ENCODE measurements around the gene RIMBP2. TPM values are rescaled to one million over a fixed set of nuclear protein-coding genes. Genes with fewer than 3 reads are reported as not detected.

The RIMBP2 gene
- total RNA-seq, 2 experiments from 2014 or later = not detected

DNA sequence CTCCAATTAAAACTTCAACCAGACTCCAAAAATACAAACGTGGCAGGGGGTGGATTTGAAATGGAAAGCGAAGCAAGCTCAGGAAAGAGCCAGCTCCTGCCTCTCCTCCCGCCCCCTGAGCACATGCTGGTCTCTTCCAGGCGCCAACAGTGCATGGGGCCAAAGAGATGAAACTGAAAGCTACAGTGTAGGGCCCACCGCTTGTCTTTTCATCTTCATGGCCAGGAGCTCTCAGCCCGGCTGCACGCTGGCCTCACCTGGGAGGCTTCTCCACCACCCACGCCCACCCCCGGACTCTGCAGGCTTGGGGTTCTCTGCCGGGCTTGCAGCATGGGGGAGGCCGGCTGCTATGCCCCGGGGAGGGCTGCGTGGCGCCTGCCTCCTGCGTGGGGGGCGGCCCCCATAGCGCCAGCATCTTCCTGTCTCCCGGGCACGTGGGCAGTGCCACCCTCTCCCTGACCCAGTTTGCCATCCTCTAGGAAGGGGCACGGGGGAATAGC, 2.0 kb downstream of the RIMBP2 start:
- Mint-ChIP-seq H3K27ac (no peak overlapping the region), H3K27me3 (peaks cover 76% of the 10 kb centered on the region), H3K4me1 (ENCODE audit: low read depth) (no peaks in the 10 kb centered on the region), H3K36me3 (ENCODE audit: low read depth) (no peaks in the 10 kb centered on the region), H3K4me3 (no peak overlapping the region), H3K9me3 (no peaks in the 10 kb centered on the region)
- H3K4me3 ChIP-seq (ENCODE audit: low read length) = no peak overlapping the region
- intact Hi-C loops (cut with DNase I, micrococcal nuclease) = no loop called here
- DNase-seq (no peak), ATAC-seq (ENCODE audit: poor library complexity) (no peak)
- CTCF ChIA-PET = no interaction called here
- POLR2A ChIA-PET = no interaction called here
- H3K27ac ChIP-seq (ENCODE audit: low read depth in 1 of 2, low read length in 2 of 2) = no peak overlapping the region
- TF ChIP-seq, protein P1, sequence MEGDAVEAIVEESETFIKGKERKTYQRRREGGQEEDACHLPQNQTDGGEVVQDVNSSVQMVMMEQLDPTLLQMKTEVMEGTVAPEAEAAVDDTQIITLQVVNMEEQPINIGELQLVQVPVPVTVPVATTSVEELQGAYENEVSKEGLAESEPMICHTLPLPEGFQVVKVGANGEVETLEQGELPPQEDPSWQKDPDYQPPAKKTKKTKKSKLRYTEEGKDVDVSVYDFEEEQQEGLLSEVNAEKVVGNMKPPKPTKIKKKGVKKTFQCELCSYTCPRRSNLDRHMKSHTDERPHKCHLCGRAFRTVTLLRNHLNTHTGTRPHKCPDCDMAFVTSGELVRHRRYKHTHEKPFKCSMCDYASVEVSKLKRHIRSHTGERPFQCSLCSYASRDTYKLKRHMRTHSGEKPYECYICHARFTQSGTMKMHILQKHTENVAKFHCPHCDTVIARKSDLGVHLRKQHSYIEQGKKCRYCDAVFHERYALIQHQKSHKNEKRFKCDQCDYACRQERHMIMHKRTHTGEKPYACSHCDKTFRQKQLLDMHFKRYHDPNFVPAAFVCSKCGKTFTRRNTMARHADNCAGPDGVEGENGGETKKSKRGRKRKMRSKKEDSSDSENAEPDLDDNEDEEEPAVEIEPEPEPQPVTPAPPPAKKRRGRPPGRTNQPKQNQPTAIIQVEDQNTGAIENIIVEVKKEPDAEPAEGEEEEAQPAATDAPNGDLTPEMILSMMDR (IDR thresholded peaks at IDR 0.05) = no peak
- peaks cover 0 to 35% of the 10 kb centered on the region in 2 experiments for H3K9me3 ChIP-seq (ENCODE audit: control insufficient read depth in 1 of 2, insufficient read depth in 1 of 2, low read length in 2 of 2)
- no peaks in the 10 kb centered on the region for H3K36me3 ChIP-seq (ENCODE audit: insufficient read depth, low read length)
- H3K4me1 ChIP-seq (ENCODE audit: insufficient read depth, low read length) = peaks cover 15% of the 10 kb centered on the region
- peaks cover 43 to 60% of the 10 kb centered on the region in 2 experiments for H3K27me3 ChIP-seq (ENCODE audit: control insufficient read depth in 1 of 2, insufficient read depth in 2 of 2, low read length in 2 of 2)

DNA sequence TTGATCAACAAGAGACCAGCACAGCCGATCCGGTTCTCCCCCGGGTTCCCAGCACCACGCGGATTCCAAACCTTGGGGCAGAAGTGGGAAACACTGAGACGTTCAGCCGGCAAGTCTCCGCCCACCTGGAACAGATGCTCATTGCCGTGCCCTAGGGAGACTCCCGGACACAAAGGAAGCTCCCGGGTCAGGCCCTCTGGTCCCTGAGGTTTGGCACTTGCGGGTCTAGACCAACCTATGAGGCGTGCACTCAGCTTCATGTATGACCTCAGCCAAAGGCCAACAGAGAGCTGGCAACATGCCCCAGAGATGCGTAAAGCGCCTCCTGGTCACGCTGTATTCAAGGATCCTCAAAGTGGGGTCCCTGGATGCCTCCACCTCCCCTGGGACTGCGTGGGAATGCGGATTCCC, 2.5 kb downstream of the RIMBP2 start:
- no peak overlapping the region for H3K4me3 Mint-ChIP-seq
- TF ChIP-seq, protein P1 (IDR thresholded peaks at IDR 0.05) = no peak
- Histone ChIP-seq H3K27me3 (ENCODE audit: control insufficient read depth in 1 of 2, insufficient read depth in 2 of 2, low read length in 2 of 2) (peaks cover 43 to 59% of the 10 kb centered on the region in 2 experiments), H3K36me3 (ENCODE audit: insufficient read depth, low read length) (no peaks in the 10 kb centered on the region), H3K4me1 (ENCODE audit: insufficient read depth, low read length) (peaks cover 15% of the 10 kb centered on the region), H3K4me3 (ENCODE audit: low read length) (no peak overlapping the region), H3K9me3 (ENCODE audit: control insufficient read depth in 1 of 2, insufficient read depth in 1 of 2, low read length in 2 of 2) (peaks cover 0 to 35% of the 10 kb centered on the region in 2 experiments), H3K27ac (ENCODE audit: low read depth in 1 of 2, low read length in 2 of 2) (no peak overlapping the region)
- intact Hi-C loops (cut with DNase I, micrococcal nuclease) = no loop called here
- H3K27ac Mint-ChIP-seq = no peak overlapping the region
- H3K9me3 Mint-ChIP-seq = no peaks in the 10 kb centered on the region
- no peaks in the 10 kb centered on the region for H3K4me1 Mint-ChIP-seq (ENCODE audit: low read depth)
- DNase-seq = no peak
- ChIA-PET POLR2A (no interaction called here), CTCF (no interaction called here)
- ATAC-seq (ENCODE audit: poor library complexity) = no peak
- H3K27me3 Mint-ChIP-seq = peaks cover 73% of the 10 kb centered on the region
- H3K36me3 Mint-ChIP-seq (ENCODE audit: low read depth) = no peaks in the 10 kb centered on the region

DNA sequence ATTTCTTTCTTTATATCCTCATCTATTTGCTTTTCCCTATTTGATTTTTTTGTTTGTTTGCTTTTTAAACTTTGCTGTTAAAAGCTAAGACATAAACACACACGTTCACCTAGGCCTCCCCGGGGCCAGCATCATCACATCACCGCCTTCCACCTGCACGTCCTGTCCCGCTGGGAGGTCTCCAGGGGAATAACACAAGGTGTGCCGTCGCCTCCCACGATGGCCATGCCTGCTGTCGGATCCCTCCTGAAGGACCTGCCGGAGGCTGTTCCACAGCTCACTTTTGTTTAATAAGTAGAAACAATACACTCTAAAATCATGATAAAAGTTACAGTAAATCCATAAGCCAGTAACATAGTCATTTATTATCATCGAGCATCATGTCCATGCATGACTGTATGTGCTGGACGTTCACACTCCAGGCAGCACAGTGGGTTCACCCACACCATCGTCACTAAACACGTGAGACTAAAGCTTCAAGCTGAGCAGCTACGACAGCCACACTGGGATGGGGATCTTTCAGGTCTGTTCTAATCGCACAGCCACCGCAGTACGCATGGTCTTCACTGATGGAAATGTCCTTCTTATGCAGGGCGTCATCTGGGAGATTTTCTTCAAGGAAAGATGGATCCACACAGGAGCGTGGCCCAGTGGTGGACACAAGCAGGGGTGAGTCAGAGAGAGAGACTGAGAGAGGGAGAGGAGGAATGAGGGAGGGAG, 3.6 kb downstream of the RIMBP2 start:
- Mint-ChIP-seq H3K27me3 (peaks cover 70% of the 10 kb centered on the region), H3K4me3 (no peak overlapping the region), H3K36me3 (ENCODE audit: low read depth) (no peaks in the 10 kb centered on the region), H3K4me1 (ENCODE audit: low read depth) (no peaks in the 10 kb centered on the region), H3K9me3 (no peaks in the 10 kb centered on the region), H3K27ac (no peak overlapping the region)
- peaks cover 40 to 49% of the 10 kb centered on the region in 2 experiments for H3K27me3 ChIP-seq (ENCODE audit: control insufficient read depth in 1 of 2, insufficient read depth in 2 of 2, low read length in 2 of 2)
- no peaks in the 10 kb centered on the region for H3K36me3 ChIP-seq (ENCODE audit: insufficient read depth, low read length)
- H3K4me1 ChIP-seq (ENCODE audit: insufficient read depth, low read length) = peaks cover 15% of the 10 kb centered on the region
- CTCF ChIA-PET = no interaction called here
- POLR2A ChIA-PET = no interaction called here
- intact Hi-C loops (cut with DNase I, micrococcal nuclease) = no loop called here
- H3K9me3 ChIP-seq (ENCODE audit: control insufficient read depth in 1 of 2, insufficient read depth in 1 of 2, low read length in 2 of 2) = peaks cover 0 to 35% of the 10 kb centered on the region in 2 experiments
- DNase-seq (no peak), ATAC-seq (ENCODE audit: poor library complexity) (no peak)
- H3K4me3 ChIP-seq (ENCODE audit: low read length) = no peak overlapping the region
- H3K27ac ChIP-seq (ENCODE audit: low read depth in 1 of 2, low read length in 2 of 2) = no peak overlapping the region
- TF ChIP-seq, protein P1 (IDR thresholded peaks at IDR 0.05) = no peak
